ENCODE data around the gene SLC25A29.
"Not testable (repeated sequence)": the region's sequence is repeated elsewhere in the genome, so short reads cannot be mapped to it uniquely, and the experiment has no call there.

SLC25A29 gene

GRCh38 chr14:100330388-100330931 is 24.2 kb upstream of the SLC25A29 start:
- DNase-seq = no peak

- DNase-seq = no peak
Observed at GRCh38 chr14:100330007-100330344, 23.7 kb upstream of the SLC25A29 start.

- DNase-seq = no peak
Observed at GRCh38 chr14:100329233-100330006, 23.2 kb upstream of the SLC25A29 start.

GRCh38 chr14:100328495-100329163 is 22.4 kb upstream of the SLC25A29 start:
- no peak for DNase-seq

GRCh38 chr14:100327128-100327527 is 20.9 kb upstream of the SLC25A29 start:
- no peak for DNase-seq

- no peak for DNase-seq
Observed at GRCh38 chr14:100325958-100326357, 19.7 kb upstream of the SLC25A29 start.

GRCh38 chr14:100325231-100325632 is 19.0 kb upstream of the SLC25A29 start:
- DNase-seq = no peak

- no peak for DNase-seq
Observed at GRCh38 chr14:100323942-100324307, 17.7 kb upstream of the SLC25A29 start.

- no peak for DNase-seq
Observed at GRCh38 chr14:100323121-100323941, 17.1 kb upstream of the SLC25A29 start, which contains the start of gene SLC25A47. Gene SLC25A47, plus strand, starts transcription at chr14:100323339. Its CDS starts 76 bp downstream, at chr14:100323415.

GRCh38 chr14:100322138-100322957 is 16.1 kb upstream of the SLC25A29 start:
- no peak for DNase-seq

- DNase-seq = no peak
Observed at GRCh38 chr14:100321473-100322137, 15.4 kb upstream of the SLC25A29 start.

- no peak for DNase-seq
Observed at GRCh38 chr14:100320157-100320856, 14.1 kb upstream of the SLC25A29 start.

GRCh38 chr14:100317912-100318808 is 11.9 kb upstream of the SLC25A29 start:
- peak; percentile 29 to 61 (median 51) for DNase-seq

- no peak for DNase-seq
Observed at GRCh38 chr14:100317389-100317788, 11.1 kb upstream of the SLC25A29 start.

GRCh38 chr14:100314724-100315123 is 8.5 kb upstream of the SLC25A29 start:
- DNase-seq = no peak

GRCh38 chr14:100313464-100314230 is 7.4 kb upstream of the SLC25A29 start:
- no peak for DNase-seq

- DNase-seq = no peak
Observed at GRCh38 chr14:100312877-100313400, 6.7 kb upstream of the SLC25A29 start.

- DNase-seq = not testable (repeated sequence)
Observed at GRCh38 chr14:100312110-100312876, 6.0 kb upstream of the SLC25A29 start.
